PC-9 (cell line): ENCODE measurements around the gene ERRFI1.

Experiments
- CTCF ChIP-seq: fragments of 200-600 bp; sonication (generic); conservative IDR thresholded peaks from 2 replicates; pipeline ENCODE4 v1.6.1; 2017; ENCODE audit warnings: mixed run types, antibody characterized with exemption, mild to moderate bottlenecking, moderate library complexity
- EZH2 ChIP-seq: fragments of 200-600 bp; sonication (generic); IDR thresholded peaks from 2 replicates; pipeline ENCODE4 v1.8.0; 2017; ENCODE audit warnings: antibody characterized with exemption, low read depth

DNA sequence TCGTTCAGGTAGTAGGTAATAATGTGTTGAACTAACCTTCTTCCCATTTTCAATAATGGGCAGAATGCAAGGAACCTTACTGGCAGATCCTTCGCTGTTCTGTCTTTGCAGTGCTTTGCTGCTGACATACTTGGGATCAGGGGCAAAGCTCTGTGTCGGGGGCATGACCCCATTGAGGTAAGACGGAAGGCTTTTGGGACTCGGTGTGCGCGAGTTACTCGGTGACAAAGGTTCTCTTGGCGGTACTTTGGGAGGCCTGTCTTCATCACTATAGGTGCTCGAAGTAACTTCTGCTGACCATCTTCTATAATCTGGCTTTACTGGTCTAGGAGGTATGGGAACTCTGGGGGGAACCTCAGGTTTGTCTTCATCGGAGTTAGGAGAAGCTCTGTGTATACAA, 12.7 kb downstream of the ERRFI1 start:
- TF ChIP-seq CTCF (no peak), EZH2 (no peak)
